Ovary (tissue), 3 donors: Measurements from ENCODE around the gene SHC3.

Experiments
- EP300 ChIP-seq: sonication (generic); formaldehyde crosslinking; IDR thresholded peaks from one replicate; pipeline ENCODE4 v1.6.1; 2017; ENCODE audit warnings: antibody characterized with exemption
- TF ChIP-seq, protein P1 (sequence below), 3 donors: fragments of 450-650 bp in 2 of 3; fragments of 200-600 bp in 1 of 3; IDR thresholded peaks; one replicate each; pipeline versions ENCODE4 v1.5.1 to v1.8.0; 2016 to 2022; ENCODE audit warnings: antibody characterized with exemption in 3 of 3, mild to moderate bottlenecking in 1 of 3
- donor health status: DM: no; HTN: no; CAD: no.

- TF ChIP-seq, protein P1, sequence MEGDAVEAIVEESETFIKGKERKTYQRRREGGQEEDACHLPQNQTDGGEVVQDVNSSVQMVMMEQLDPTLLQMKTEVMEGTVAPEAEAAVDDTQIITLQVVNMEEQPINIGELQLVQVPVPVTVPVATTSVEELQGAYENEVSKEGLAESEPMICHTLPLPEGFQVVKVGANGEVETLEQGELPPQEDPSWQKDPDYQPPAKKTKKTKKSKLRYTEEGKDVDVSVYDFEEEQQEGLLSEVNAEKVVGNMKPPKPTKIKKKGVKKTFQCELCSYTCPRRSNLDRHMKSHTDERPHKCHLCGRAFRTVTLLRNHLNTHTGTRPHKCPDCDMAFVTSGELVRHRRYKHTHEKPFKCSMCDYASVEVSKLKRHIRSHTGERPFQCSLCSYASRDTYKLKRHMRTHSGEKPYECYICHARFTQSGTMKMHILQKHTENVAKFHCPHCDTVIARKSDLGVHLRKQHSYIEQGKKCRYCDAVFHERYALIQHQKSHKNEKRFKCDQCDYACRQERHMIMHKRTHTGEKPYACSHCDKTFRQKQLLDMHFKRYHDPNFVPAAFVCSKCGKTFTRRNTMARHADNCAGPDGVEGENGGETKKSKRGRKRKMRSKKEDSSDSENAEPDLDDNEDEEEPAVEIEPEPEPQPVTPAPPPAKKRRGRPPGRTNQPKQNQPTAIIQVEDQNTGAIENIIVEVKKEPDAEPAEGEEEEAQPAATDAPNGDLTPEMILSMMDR (IDR thresholded peaks at IDR 0.05): no peak
- TF ChIP-seq EP300: no peak
Measured at GRCh38 chr9:89219637-89220036, 41.0 kb upstream of the SHC3 start.
